Spinal cord (tissue), 10 donors: Measurements from ENCODE around the gene FNDC3B. TPM values are rescaled to one million over a fixed set of nuclear protein-coding genes. Genes with fewer than 3 reads are reported as not detected.
A peak's percentile ranks its signal among the peaks of the same experiment; 100 is the strongest.

Experiments
- DNase-seq, 6 donors: peaks; one replicate each; pipeline versions ENCODE4 v3.0.0 to v3.0.0-alpha.2; 2013 to 2015; ENCODE audit warnings: low spot score in 6 of 6, low read depth in 4 of 6
- H3K27ac ChIP-seq: one replicate; pipeline ENCODE4 v1.5.1; 2013; ENCODE audit warnings: low read depth, low read length, control low read depth
- H3K27me3 ChIP-seq: one replicate; pipeline ENCODE4 v1.6.1; 2013; ENCODE audit warnings: low read length; ENCODE audit not compliant: control insufficient read depth, insufficient read depth
- H3K36me3 ChIP-seq: one replicate; pipeline ENCODE4 v1.6.1; 2013; ENCODE audit warnings: low read length; ENCODE audit not compliant: control insufficient read depth, insufficient read depth
- H3K4me1 ChIP-seq: one replicate; pipeline ENCODE4 v1.6.1; 2013; ENCODE audit warnings: low read length; ENCODE audit not compliant: control insufficient read depth, insufficient read depth
- H3K4me3 ChIP-seq: one replicate; pipeline ENCODE4 v1.5.1; 2013; ENCODE audit warnings: low read depth, low read length, control low read depth
- H3K9me3 ChIP-seq: one replicate; pipeline ENCODE4 v1.6.1; 2013; ENCODE audit warnings: low read length; ENCODE audit not compliant: control insufficient read depth, insufficient read depth
- WGBS: methylation state at CpG from one replicate; pipeline ENCODE4 v1.1.5; 2013; ENCODE audit warnings: missing lambda C conversion rate; ENCODE audit not compliant: insufficient coverage; 5-methylcytosine and 5-hydroxymethylcytosine counted together
- polyA plus RNA-seq, 2 donors: library from polyadenylated mRNA; unstranded; fragments of 120-200 nt; gene quantifications; one replicate each; pipeline ENCODE4 v1.2.1, GENCODE V29; 2013; ENCODE audit not compliant: insufficient read length in 2 of 2
- total RNA-seq, 2 donors: library from RNA; depleted of rRNA in 1 of 2; stranded (reverse); fragments of 120-200 nt in 1 of 2; fragments of >200 nt in 1 of 2; gene quantifications; one replicate each; pipeline versions ENCODE4 v1.2.3 to v1.2.4, GENCODE V29; 2013 to 2014
- donor health status: healthy.

The FNDC3B gene
- total and polyA plus RNA-seq, 4 donors: 14.9 to 66.8 (median 40.0) TPM

DNA sequence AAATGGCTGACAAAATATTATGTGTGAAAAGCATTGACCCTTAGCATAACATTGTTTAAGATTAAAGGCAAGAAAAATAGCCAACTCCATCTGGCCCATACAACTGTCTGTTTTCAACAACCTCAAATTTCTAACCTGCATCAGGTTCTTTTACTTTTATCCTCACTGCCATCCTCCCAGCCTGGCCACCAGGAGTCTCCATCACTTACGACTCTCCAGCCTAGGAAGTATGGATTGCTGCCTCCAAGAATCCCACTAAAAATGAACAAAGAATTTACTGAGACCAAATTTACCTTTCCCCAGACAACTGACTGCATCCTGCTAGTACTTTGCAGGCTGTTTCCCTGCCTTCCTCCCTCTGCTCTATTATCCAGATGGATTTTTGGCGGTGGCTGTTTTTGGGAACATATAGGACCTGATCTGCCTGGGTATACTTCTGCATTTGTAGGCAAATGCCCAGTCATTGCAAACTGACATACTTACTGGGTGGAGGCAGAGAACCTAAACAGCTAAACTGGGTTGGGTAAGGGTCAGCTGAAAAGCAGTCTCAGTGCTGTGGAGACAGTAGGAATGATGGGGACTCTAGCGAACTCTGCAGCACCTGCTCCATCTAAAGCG, 264.7 kb downstream of the FNDC3B start:
- DNase-seq: no peak
- Histone ChIP-seq H3K27me3 (no peaks in the 10 kb centered on the region), H3K4me3 (no peak overlapping the region), H3K9me3 (no peaks in the 10 kb centered on the region), H3K27ac (no peak overlapping the region), H3K36me3 (peaks cover 4% of the 10 kb centered on the region), H3K4me1 (no peaks in the 10 kb centered on the region)
- WGBS: 97% methylated on average over 3 of the region's 4 CpGs

DNA sequence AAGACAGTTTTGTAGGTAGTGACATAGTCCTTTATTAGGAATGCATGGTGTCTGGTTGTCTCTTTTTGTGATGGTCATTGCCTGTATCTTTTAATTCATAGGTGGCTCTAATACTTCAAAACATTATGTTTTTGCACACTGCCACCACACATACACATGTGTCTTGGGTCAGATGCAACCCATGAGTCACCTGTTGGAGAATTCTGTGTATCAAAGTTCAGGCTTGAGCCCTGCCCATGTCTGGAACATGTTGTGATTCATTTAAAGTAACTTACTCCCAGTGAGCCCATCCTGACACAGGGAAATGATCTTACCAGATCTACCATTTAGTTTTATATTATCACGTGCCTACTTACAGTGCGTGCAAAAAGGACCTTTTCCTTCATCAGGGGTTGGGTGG, 266.2 kb downstream of the FNDC3B start:
- no peak overlapping the region for H3K4me3 ChIP-seq
- H3K36me3 ChIP-seq: peaks cover 4% of the 10 kb centered on the region
- no peaks in the 10 kb centered on the region for H3K4me1 ChIP-seq
- no peak for DNase-seq
- no peaks in the 10 kb centered on the region for H3K9me3 ChIP-seq
- H3K27ac ChIP-seq: no peak overlapping the region
- no peaks in the 10 kb centered on the region for H3K27me3 ChIP-seq
- no CpG with 5 or more reads among the region's 2 CpGs for WGBS

DNA sequence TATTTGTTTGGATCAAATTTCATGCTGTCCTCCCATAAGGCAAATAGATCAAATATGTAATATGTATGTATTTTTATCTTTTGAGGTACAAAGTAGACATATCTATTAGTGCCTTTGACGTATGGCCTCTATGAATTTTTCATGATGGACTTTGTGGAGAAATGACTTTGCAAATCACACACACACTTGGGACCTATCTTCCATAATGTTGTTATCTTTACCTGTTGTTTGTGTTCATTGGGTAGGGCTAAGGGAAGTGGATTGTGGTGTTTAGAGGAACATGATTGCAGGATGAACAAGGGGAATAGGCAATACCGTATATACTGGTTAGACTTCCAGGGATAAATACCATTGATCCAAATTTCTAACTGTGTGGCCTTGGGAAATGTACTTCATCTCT, 266.6 kb downstream of the FNDC3B start:
- no peak for DNase-seq
- Histone ChIP-seq H3K4me1 (no peaks in the 10 kb centered on the region), H3K27me3 (no peaks in the 10 kb centered on the region), H3K36me3 (peaks cover 4% of the 10 kb centered on the region), H3K4me3 (no peak overlapping the region), H3K27ac (no peak overlapping the region), H3K9me3 (no peaks in the 10 kb centered on the region)
- WGBS: 100% methylated on average over 1 of the region's 2 CpGs

DNA sequence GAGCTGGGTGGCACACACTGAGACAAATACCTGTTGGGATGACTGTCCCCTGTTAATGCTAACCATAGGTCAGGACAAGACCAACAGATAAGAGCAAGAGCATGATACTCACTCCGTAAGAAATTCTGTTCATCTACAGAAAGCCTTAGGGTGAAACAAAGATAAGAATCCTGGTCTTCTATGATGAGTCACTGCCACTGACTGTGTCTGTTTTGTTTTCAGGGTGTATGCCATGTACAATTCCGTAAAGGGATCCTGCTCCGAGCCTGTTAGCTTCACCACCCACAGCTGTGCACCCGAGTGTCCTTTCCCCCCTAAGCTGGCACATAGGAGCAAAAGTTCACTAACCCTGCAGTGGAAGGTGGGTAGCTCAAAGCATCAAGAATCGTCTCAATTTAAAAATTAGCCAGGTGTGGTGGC, 267.8 kb downstream of the FNDC3B start:
- Histone ChIP-seq H3K4me3 (no peak overlapping the region), H3K27me3 (no peaks in the 10 kb centered on the region), H3K4me1 (no peaks in the 10 kb centered on the region), H3K27ac (no peak overlapping the region), H3K36me3 (peaks cover 4% of the 10 kb centered on the region), H3K9me3 (no peaks in the 10 kb centered on the region)
- WGBS: 97% methylated on average over 4 of the region's 5 CpGs
- no peak for DNase-seq

DNA sequence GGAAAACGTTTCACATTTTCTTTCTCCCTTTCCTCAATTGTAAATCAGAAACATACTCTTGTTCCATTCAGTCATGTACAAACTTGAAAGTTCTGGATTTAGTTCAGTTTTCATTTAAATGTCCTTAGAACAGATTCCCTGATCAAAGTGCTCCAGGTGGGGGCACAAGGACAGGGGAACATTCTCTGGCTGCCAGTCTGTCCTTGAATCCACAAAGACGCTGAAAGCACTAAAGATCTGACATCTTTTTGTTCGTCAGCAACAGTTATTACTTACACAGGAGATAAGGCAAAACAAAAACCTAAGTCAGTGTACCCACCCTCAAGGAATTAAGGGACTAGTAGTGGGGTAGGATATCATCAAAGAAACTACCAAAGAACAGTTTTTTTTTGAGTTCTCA, 269.7 kb downstream of the FNDC3B start:
- WGBS: no CpG with 5 or more reads among the region's 3 CpGs
- Histone ChIP-seq H3K27ac (no peak overlapping the region), H3K9me3 (no peaks in the 10 kb centered on the region), H3K4me1 (no peaks in the 10 kb centered on the region), H3K27me3 (no peaks in the 10 kb centered on the region), H3K4me3 (no peak overlapping the region), H3K36me3 (peaks cover 4% of the 10 kb centered on the region)
- no peak for DNase-seq

DNA sequence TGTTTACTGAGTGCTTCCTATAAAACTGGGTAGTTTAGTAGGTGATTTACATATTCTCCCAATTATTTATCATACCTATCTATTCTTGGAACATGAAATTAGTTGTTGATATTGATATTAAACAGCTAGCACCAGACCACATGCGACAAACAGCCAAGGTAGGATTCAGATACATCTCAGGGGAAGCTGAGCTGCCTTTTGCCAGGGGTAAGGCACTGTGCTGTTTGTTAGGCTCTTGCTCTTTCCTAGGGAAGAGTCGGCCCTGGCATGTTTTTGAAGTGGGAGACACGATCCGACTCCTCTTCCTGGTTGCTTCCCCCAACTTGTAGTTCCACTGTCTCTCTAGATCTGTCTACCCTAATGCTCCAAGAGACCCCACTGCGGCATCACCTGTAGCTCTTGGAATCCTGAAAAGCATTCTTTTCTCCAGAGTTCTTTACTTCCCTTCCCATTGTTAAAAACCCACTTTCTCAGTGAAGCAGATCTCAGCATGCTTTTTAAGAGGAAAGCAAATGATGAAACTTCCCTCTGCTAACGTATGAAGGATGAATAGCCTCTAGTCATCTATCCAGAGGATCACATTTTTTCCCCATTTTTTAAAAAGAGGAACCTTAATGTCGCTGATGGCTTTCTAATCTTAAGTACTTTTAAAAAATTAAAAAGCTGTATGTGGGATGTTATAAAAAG, 270.5 kb downstream of the FNDC3B start:
- DNase-seq: no peak
- H3K9me3 ChIP-seq: no peaks in the 10 kb centered on the region
- no peaks in the 10 kb centered on the region for H3K4me1 ChIP-seq
- H3K36me3 ChIP-seq: peaks cover 4% of the 10 kb centered on the region
- H3K27ac ChIP-seq: no peak overlapping the region
- no peak overlapping the region for H3K4me3 ChIP-seq
- 76% methylated on average over 4 of the region's 7 CpGs for WGBS
- no peaks in the 10 kb centered on the region for H3K27me3 ChIP-seq

DNA sequence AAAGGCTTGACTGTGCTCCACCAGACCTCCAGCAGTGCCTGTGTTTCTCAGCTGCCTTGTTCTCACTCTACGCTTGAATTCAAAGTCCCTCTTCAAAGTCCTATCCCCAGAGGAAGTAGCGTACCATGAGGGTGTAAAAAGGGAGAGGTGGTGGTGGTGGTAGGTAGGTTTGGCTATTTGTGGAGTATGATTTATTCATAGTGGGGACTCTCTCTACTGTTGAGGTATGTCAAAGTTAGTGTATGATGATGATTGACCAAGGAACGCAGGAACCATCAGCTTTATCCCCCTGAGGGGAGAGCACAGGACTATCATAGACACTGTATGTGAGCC, 271.0 kb downstream of the FNDC3B start:
- DNase-seq: no peak
- 67% methylated on average over 1 of the region's 3 CpGs for WGBS
- Histone ChIP-seq H3K27me3 (no peaks in the 10 kb centered on the region), H3K4me3 (no peak overlapping the region), H3K9me3 (no peaks in the 10 kb centered on the region), H3K4me1 (no peaks in the 10 kb centered on the region), H3K27ac (no peak overlapping the region), H3K36me3 (peaks cover 4% of the 10 kb centered on the region)

DNA sequence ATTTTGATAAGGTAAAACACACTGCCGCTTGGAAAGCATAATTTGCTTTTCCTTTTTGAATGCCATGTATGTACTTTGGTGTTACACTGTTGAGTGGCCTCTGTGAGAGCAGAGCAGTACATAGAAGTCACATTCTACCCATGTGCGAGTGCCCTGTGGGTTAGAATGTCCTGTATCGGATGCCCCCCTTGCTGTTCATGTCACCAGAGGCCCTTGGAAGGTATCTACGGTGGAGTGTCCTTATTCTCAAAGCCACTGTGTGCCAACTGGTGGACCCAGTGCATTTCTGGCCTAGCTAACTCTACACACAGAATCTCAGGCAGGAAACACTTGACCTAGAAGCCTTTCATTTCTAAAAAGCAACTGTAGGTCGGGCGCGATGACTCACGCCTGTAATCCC, 271.8 kb downstream of the FNDC3B start:
- no peaks in the 10 kb centered on the region for H3K27me3 ChIP-seq
- no peaks in the 10 kb centered on the region for H3K4me1 ChIP-seq
- 100% methylated on average over 3 of the region's 8 CpGs for WGBS
- H3K9me3 ChIP-seq: no peaks in the 10 kb centered on the region
- no peak overlapping the region for H3K4me3 ChIP-seq
- DNase-seq: no peak
- H3K27ac ChIP-seq: no peak overlapping the region
- H3K36me3 ChIP-seq: peaks cover 4% of the 10 kb centered on the region

DNA sequence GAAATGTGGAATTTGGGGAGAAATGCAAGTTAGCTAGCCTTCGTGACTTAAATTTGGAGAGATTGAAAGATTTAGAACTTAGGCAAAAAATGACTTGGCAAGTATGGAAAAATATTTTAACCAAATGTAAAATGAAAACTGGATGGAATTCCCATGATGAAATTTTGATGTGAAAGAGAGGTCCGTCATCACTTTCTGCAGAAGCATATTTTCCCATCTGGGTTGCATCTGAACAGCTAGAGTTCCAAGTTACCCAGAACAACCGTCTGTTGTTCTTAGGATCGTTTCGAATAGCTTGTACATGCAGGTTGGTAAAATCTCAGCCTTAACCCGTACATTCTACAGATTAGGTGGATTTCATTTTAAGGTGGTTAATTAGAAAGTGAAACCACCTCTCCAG, 272.6 kb downstream of the FNDC3B start:
- no peaks in the 10 kb centered on the region for H3K27me3 ChIP-seq
- no peaks in the 10 kb centered on the region for H3K4me1 ChIP-seq
- H3K36me3 ChIP-seq: peaks cover 4% of the 10 kb centered on the region
- no peak overlapping the region for H3K4me3 ChIP-seq
- 100% methylated on average over 2 of the region's 6 CpGs for WGBS
- no peaks in the 10 kb centered on the region for H3K9me3 ChIP-seq
- DNase-seq: peak in 1 of 6 donors; percentile 77
- H3K27ac ChIP-seq: no peak overlapping the region

DNA sequence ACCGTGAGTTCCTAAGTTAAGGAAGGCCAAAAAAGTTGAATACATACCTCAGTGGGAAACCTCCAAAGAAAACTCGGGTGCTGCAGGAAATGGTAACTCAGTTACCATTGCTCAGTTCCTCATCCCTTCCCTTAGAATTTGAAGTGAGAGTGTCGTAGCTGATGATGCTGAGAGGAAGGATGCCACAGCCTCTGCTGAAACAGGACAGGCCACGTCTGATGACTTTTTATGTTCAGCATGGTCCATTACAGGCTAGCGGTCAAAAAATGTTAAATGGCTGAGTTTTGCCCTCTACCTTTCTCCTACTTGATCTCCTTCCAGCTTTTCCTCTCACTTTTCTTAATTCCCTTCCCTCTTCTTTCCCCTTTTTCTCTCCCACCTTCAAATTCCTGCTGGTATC, 273.3 kb downstream of the FNDC3B start:
- Histone ChIP-seq H3K4me3 (no peak overlapping the region), H3K4me1 (no peaks in the 10 kb centered on the region), H3K36me3 (no peaks in the 10 kb centered on the region), H3K9me3 (no peaks in the 10 kb centered on the region), H3K27me3 (no peaks in the 10 kb centered on the region), H3K27ac (no peak overlapping the region)
- no peak for DNase-seq
- 94% methylated on average over 4 of the region's 5 CpGs for WGBS
